Neuronal stem cell (in vitro differentiated cells): Measurements from ENCODE around the gene ART4. TPM values are rescaled to one million over a fixed set of nuclear protein-coding genes. Genes with fewer than 3 reads are reported as not detected.
A peak's percentile ranks its signal among the peaks of the same experiment; 100 is the strongest.

ENCODE experiments used
- DNase-seq: peaks from one replicate; pipeline ENCODE4 v3.0.0-alpha.2; 2013; ENCODE audit warnings: low spot score
- H2AFZ ChIP-seq: one replicate; pipeline ENCODE4 v1.6.1; 2013; ENCODE audit warnings: mild to moderate bottlenecking, low read length, inconsistent platforms
- H2AK5ac ChIP-seq: 2 replicates; pipeline ENCODE4 v1.6.1; 2013; ENCODE audit warnings: low read depth, mild to moderate bottlenecking, inconsistent platforms, low read length, moderate library complexity, mixed read lengths
- H2BK120ac ChIP-seq: 2 replicates; pipeline ENCODE4 v1.6.1; 2013; ENCODE audit warnings: low read depth, mild to moderate bottlenecking, inconsistent platforms, low read length, moderate library complexity, mixed read lengths
- H2BK12ac ChIP-seq: one replicate; pipeline ENCODE4 v1.6.1; 2013; ENCODE audit warnings: low read length, inconsistent platforms
- H2BK15ac ChIP-seq: 2 replicates; pipeline ENCODE4 v1.6.1; 2013; ENCODE audit warnings: mild to moderate bottlenecking, low read length, inconsistent platforms, mixed read lengths
- H2BK5ac ChIP-seq: one replicate; pipeline ENCODE4 v1.6.1; 2013; ENCODE audit warnings: inconsistent platforms, mild to moderate bottlenecking, low read length, moderate library complexity
- H3K14ac ChIP-seq: one replicate; pipeline ENCODE4 v1.6.1; 2013; ENCODE audit warnings: low read length, inconsistent platforms
- H3K18ac ChIP-seq: 2 replicates; pipeline ENCODE4 v1.6.1; 2013; ENCODE audit warnings: low read length, inconsistent platforms
- H3K23ac ChIP-seq: 2 replicates; pipeline ENCODE4 v1.6.1; 2013; ENCODE audit warnings: low read depth, mild to moderate bottlenecking, mixed read lengths, low read length, inconsistent platforms; ENCODE audit not compliant: poor library complexity
- H3K27ac ChIP-seq: replicated peaks from 3 replicates; pipeline ENCODE4 v1.5.1; 2013; ENCODE audit warnings: low read length, inconsistent platforms
- H3K27me3 ChIP-seq, 3 experiments: 2 replicates each; pipeline ENCODE4 v1.6.1; 2013; ENCODE audit warnings: low read length in 3 of 3, mild to moderate bottlenecking in 2 of 3, inconsistent platforms in 1 of 3, low read depth in 1 of 3, mixed read lengths in 1 of 3, moderate library complexity in 1 of 3; ENCODE audit not compliant: control insufficient read depth in 3 of 3, insufficient read depth in 3 of 3
- H3K36me3 ChIP-seq, 2 donors: replicated peaks in 1 of 2; 2 replicates each; pipeline ENCODE4 v1.6.1; 2013; ENCODE audit warnings: low read length in 2 of 2; ENCODE audit not compliant: control insufficient read depth in 2 of 2, insufficient read depth in 2 of 2
- H3K4ac ChIP-seq: 2 replicates; pipeline ENCODE4 v1.6.1; 2013; ENCODE audit warnings: inconsistent platforms, mild to moderate bottlenecking, low read length, moderate library complexity
- H3K4me1 ChIP-seq, 2 donors: 1 replicate in 1 of 2; 2 replicates in 1 of 2; pipeline ENCODE4 v1.6.1; 2013; ENCODE audit warnings: low read length in 2 of 2, low read depth in 1 of 2; ENCODE audit not compliant: control insufficient read depth in 2 of 2, insufficient read depth in 1 of 2
- H3K4me2 ChIP-seq: one replicate; pipeline ENCODE4 v1.6.1; 2013; ENCODE audit warnings: mild to moderate bottlenecking, low read length, inconsistent platforms; ENCODE audit not compliant: insufficient read depth, poor library complexity, severe bottlenecking
- H3K4me3 ChIP-seq, 2 donors: 2 replicates each; pipeline ENCODE4 v1.5.1; 2013; ENCODE audit warnings: low read length in 2 of 2, mild to moderate bottlenecking in 2 of 2, inconsistent platforms in 1 of 2, moderate library complexity in 1 of 2
- H3K79me1 ChIP-seq: one replicate; pipeline ENCODE4 v1.6.1; 2013; ENCODE audit warnings: low read depth, mild to moderate bottlenecking, inconsistent platforms, low read length, moderate library complexity
- H3K9ac ChIP-seq: one replicate; pipeline ENCODE4 v1.6.1; 2013; ENCODE audit warnings: mild to moderate bottlenecking, low read depth, low read length, inconsistent platforms; ENCODE audit not compliant: poor library complexity
- H3K9me3 ChIP-seq, 2 donors: replicated peaks in 1 of 2; 2 replicates each; pipeline versions ENCODE3 to v1.6.1; 2013; ENCODE audit warnings: low read length in 2 of 2, mild to moderate bottlenecking in 2 of 2, inconsistent platforms in 1 of 2, low read depth in 1 of 2, mixed read lengths in 1 of 2, moderate library complexity in 1 of 2; ENCODE audit not compliant: control insufficient read depth in 2 of 2, insufficient read depth in 1 of 2
- H4K8ac ChIP-seq: one replicate; pipeline ENCODE4 v1.6.1; 2013; ENCODE audit warnings: low read depth, mild to moderate bottlenecking, inconsistent platforms, low read length, moderate library complexity
- H4K91ac ChIP-seq: one replicate; pipeline ENCODE4 v1.6.1; 2013; ENCODE audit warnings: low read length, low read depth, mild to moderate bottlenecking, inconsistent platforms; ENCODE audit not compliant: poor library complexity
- WGBS, 2 donors: extraction: QIAGEN DNeasy Blood & Tissue Kit; methylation state at CpG; one replicate each; pipeline ENCODE4 v1.1.7; 2013; ENCODE audit warnings: missing lambda C conversion rate in 2 of 2, mixed read lengths in 1 of 2; ENCODE audit not compliant: insufficient read length in 2 of 2, insufficient replicate concordance in 1 of 2; ENCODE audit errors: extremely low coverage in 2 of 2; 5-methylcytosine and 5-hydroxymethylcytosine counted together
- polyA plus RNA-seq, 2 experiments: library from polyadenylated mRNA; stranded (reverse); fragments of 200-250 nt; gene quantifications; one replicate each; pipeline ENCODE4 v1.2.3, GENCODE V29; 2013

Gene ART4, protein sequence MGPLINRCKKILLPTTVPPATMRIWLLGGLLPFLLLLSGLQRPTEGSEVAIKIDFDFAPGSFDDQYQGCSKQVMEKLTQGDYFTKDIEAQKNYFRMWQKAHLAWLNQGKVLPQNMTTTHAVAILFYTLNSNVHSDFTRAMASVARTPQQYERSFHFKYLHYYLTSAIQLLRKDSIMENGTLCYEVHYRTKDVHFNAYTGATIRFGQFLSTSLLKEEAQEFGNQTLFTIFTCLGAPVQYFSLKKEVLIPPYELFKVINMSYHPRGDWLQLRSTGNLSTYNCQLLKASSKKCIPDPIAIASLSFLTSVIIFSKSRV
- not detected for polyA plus RNA-seq (2013, experiment 1 of 2)
- not detected for polyA plus RNA-seq (2013, experiment 2 of 2)

GRCh38 chr12:14843425-14843887 is at the start of gene ART4:
TSS of gene ART4 (minus strand) at chr12:14843526. CDS start at chr12:14843113, 413 bp downstream.
- DNase-seq = no peak
- no peak within 1 kb of the TSS for H3K4me3 ChIP-seq

DNA sequence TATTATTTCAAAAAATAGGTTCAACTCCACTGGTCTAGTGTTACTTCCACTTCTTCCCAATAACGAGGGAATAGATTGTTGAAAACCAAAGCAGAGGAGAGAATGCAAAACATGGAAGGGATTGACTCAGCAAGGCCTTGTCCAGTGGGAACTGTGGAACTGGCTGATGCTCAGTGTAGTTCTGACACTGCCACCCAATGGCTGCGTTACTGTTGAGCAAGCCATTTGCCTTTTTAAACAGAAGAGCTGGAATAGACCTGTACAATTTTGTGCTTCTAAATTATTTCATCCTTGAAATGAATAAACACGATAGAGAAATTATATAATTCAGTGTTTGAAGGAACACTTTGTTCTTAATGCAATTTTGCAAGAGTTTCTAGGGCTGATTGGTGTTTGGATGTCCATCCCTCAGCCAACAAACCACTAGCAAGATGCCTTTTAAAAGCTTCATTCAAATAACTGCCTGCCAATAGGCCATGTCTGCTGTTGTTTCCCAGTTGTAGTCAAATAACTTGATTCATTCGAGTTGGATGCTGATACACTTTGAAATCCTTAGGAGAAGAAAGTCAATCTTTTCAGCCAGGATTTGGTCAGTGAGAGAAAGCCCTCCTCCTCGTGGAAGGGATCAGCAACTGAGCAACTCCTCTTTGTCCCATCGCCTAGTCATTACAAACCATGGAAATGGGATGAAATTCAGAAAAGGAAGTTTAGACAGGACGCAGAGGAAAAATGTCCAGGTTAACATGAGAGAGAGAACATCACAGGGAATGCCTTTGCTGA is 49.6 kb upstream of the ART4 start:
- Histone ChIP-seq H4K8ac (no peak overlapping the region), H2AFZ (peak overlapping the region; percentile 42), H3K4ac (no peak overlapping the region), H3K9me3 (no peaks in the 10 kb centered on the region), H3K79me1 (no peaks in the 10 kb centered on the region), H2BK12ac (no peak overlapping the region), H3K4me2 (no peak overlapping the region), H3K27ac (no peak overlapping the region), H3K27me3 (no peaks in the 10 kb centered on the region), H3K18ac (no peak overlapping the region), H3K9ac (no peak overlapping the region), H2BK15ac (no peak overlapping the region), H2BK120ac (no peak overlapping the region), H3K36me3 (no peaks in the 10 kb centered on the region), H2BK5ac (no peak overlapping the region), H4K91ac (no peak overlapping the region), H3K4me1 (no peaks in the 10 kb centered on the region), H3K23ac (no peak overlapping the region), H3K4me3 (no peak overlapping the region), H3K14ac (no peak overlapping the region), H2AK5ac (no peak overlapping the region)
- no peak for DNase-seq
- no CpG with 5 or more reads among the region's 7 CpGs for WGBS, 2 donors

More at GRCh38 chr12:14843425-14843887, at the start of gene ART4:
- Histone ChIP-seq H3K27ac (no peak within 1 kb of the TSS), H3K4ac (no peak within 1 kb of the TSS), H2BK15ac (no peak within 1 kb of the TSS), H2AFZ (no peak within 1 kb of the TSS), H3K14ac (no peak within 1 kb of the TSS), H4K91ac (no peak within 1 kb of the TSS), H3K4me2 (no peak within 1 kb of the TSS), H2AK5ac (no peak within 1 kb of the TSS), H4K8ac (no peak within 1 kb of the TSS), H3K79me1 (no peaks in the 10 kb centered on the region), H3K9ac (no peak within 1 kb of the TSS), H3K4me1 (peaks cover 0 to 2% of the 10 kb centered on the region in 2 donors), H2BK120ac (no peak within 1 kb of the TSS), H3K18ac (no peak within 1 kb of the TSS), H3K27me3 (no peaks in the 10 kb centered on the region), H2BK12ac (no peak within 1 kb of the TSS), H3K36me3 (no peaks in the 10 kb centered on the region), H3K23ac (no peak within 1 kb of the TSS), H2BK5ac (no peak within 1 kb of the TSS), H3K9me3 (peaks cover 0 to 4% of the 10 kb centered on the region in 2 donors)
- no CpG with 5 or more reads among the region's 10 CpGs for WGBS, 2 donors

- no peak overlapping the region for H2BK12ac ChIP-seq
- no peak overlapping the region for H3K18ac ChIP-seq
- no peak overlapping the region for H4K91ac ChIP-seq
- H3K4ac ChIP-seq = no peak overlapping the region
- no peaks in the 10 kb centered on the region for H3K4me1 ChIP-seq
- no peak overlapping the region for H2BK15ac ChIP-seq
- H3K23ac ChIP-seq = no peak overlapping the region
- no peak overlapping the region for H3K14ac ChIP-seq
- no peak overlapping the region for H4K8ac ChIP-seq
- H3K27ac ChIP-seq = no peak overlapping the region
- H2AK5ac ChIP-seq = no peak overlapping the region
- WGBS, 2 donors = no CpG with 5 or more reads among the region's 5 CpGs
- H3K79me1 ChIP-seq = no peaks in the 10 kb centered on the region
- no peak overlapping the region for H3K9ac ChIP-seq
- no peak overlapping the region for H2BK120ac ChIP-seq
- H3K36me3 ChIP-seq = no peaks in the 10 kb centered on the region
- H3K4me2 ChIP-seq = no peak overlapping the region
- no peaks in the 10 kb centered on the region for H3K27me3 ChIP-seq
- no peak overlapping the region for H2BK5ac ChIP-seq
- H3K9me3 ChIP-seq = no peaks in the 10 kb centered on the region
- DNase-seq = no peak
- no peak overlapping the region for H3K4me3 ChIP-seq
- H2AFZ ChIP-seq = no peak overlapping the region
These were observed 47.4 kb upstream of the ART4 start for GRCh38 chr12:14890701-14891100.

DNA sequence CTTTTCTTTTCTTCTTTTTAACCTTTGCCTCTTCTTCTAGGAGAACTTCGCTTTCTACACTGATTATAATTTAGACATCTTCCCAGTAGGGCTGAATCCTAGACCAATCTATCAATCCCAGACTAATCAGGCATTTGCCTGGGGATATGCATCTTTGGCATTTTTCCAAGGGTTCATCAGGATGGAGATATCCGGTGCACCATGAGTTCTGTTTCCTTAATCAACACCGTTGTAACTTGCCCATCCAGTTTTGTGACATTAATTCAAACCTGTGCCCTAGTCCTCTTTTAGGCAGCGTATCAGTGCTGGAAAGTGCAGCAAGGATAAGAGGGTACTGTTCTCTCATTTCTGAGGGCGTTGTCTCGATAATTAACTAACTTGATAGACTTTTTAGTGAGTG is 42.9 kb upstream of the ART4 start:
- Histone ChIP-seq H4K91ac (no peak overlapping the region), H2AK5ac (no peak overlapping the region), H2AFZ (no peak overlapping the region), H2BK15ac (no peak overlapping the region), H3K4me2 (no peak overlapping the region), H2BK12ac (no peak overlapping the region), H3K4me1 (no peaks in the 10 kb centered on the region), H3K23ac (no peak overlapping the region), H3K4ac (no peak overlapping the region), H3K9ac (no peak overlapping the region), H3K14ac (no peak overlapping the region), H3K9me3 (no peaks in the 10 kb centered on the region), H3K18ac (no peak overlapping the region), H3K36me3 (no peaks in the 10 kb centered on the region), H2BK120ac (no peak overlapping the region), H3K79me1 (no peaks in the 10 kb centered on the region), H2BK5ac (no peak overlapping the region), H3K4me3 (no peak overlapping the region), H3K27me3 (no peaks in the 10 kb centered on the region), H3K27ac (no peak overlapping the region), H4K8ac (no peak overlapping the region)
- WGBS, 2 donors = no CpG with 5 or more reads among the region's 6 CpGs
- no peak for DNase-seq
